SIG-M5 treated with dmso at 0.1 percent for 504 hours (cell line): ENCODE measurements around the gene BACE1.

Source experiments
- DNase-seq: peaks from one replicate; lab custom pipeline; 2025; ENCODE audit not compliant: unreplicated experiment; lab: John Stamatoyannopoulos, UW

The BACE1 gene

GRCh38 chr11:117309310-117309709, 6.7 kb downstream of the BACE1 start:
- no peak for DNase-seq

- DNase-seq: no peak
These were observed 10.9 kb downstream of the BACE1 start for GRCh38 chr11:117305145-117305544.

GRCh38 chr11:117303646-117304315, 12.3 kb downstream of the BACE1 start:
- DNase-seq: no peak

GRCh38 chr11:117303101-117303500, 13.0 kb downstream of the BACE1 start:
- no peak for DNase-seq

- DNase-seq: no peak
These were observed 13.8 kb downstream of the BACE1 start for GRCh38 chr11:117302228-117302627.

- DNase-seq: no peak
These were observed 15.3 kb downstream of the BACE1 start for GRCh38 chr11:117300773-117301172.

- no peak for DNase-seq
These were observed 15.8 kb downstream of the BACE1 start for GRCh38 chr11:117300283-117300663.

GRCh38 chr11:117299351-117300282, 16.4 kb downstream of the BACE1 start:
- DNase-seq: no peak

GRCh38 chr11:117298195-117298594, 17.9 kb downstream of the BACE1 start:
- no peak for DNase-seq

GRCh38 chr11:117296881-117297280, 19.2 kb downstream of the BACE1 start:
- no peak for DNase-seq

GRCh38 chr11:117295438-117296137, 20.5 kb downstream of the BACE1 start:
- no peak for DNase-seq

- DNase-seq: no peak
These were observed 23.4 kb downstream of the BACE1 start for GRCh38 chr11:117292616-117293015.

- DNase-seq: no peak
These were observed 25.2 kb downstream of the BACE1 start, which contains the start of gene BACE1-AS for GRCh38 chr11:117290809-117291396. Gene BACE1-AS (plus strand): TSS chr11:117291346.

GRCh38 chr11:117289795-117290194, 26.3 kb downstream of the BACE1 start:
- DNase-seq: no peak

GRCh38 chr11:117287668-117288067, 28.4 kb downstream of the BACE1 start:
- no peak for DNase-seq

- no peak for DNase-seq
These were observed 29.5 kb downstream of the BACE1 start for GRCh38 chr11:117286588-117286987.

GRCh38 chr11:117284053-117284452, 32.0 kb downstream of the BACE1 start:
- DNase-seq: no peak

- no peak for DNase-seq
These were observed 33.1 kb downstream of the BACE1 start for GRCh38 chr11:117282956-117283355.

GRCh38 chr11:117281869-117282268, 34.2 kb downstream of the BACE1 start:
- no peak for DNase-seq

GRCh38 chr11:117281159-117281558, 34.9 kb downstream of the BACE1 start:
- DNase-seq: no peak

- DNase-seq: no peak
These were observed 36.2 kb downstream of the BACE1 start for GRCh38 chr11:117279711-117280376.
